CD4-positive, alpha-beta T cell treated with Interleukin-17A for 4 hours (primary cell): Measurements from ENCODE around the gene KCNJ16.

Experiments
- DNase-seq: peaks from one replicate; pipeline ENCODE4 v3.0.0-alpha.2; 2020; ENCODE audit warnings: mixed read lengths

Gene KCNJ16

DNA sequence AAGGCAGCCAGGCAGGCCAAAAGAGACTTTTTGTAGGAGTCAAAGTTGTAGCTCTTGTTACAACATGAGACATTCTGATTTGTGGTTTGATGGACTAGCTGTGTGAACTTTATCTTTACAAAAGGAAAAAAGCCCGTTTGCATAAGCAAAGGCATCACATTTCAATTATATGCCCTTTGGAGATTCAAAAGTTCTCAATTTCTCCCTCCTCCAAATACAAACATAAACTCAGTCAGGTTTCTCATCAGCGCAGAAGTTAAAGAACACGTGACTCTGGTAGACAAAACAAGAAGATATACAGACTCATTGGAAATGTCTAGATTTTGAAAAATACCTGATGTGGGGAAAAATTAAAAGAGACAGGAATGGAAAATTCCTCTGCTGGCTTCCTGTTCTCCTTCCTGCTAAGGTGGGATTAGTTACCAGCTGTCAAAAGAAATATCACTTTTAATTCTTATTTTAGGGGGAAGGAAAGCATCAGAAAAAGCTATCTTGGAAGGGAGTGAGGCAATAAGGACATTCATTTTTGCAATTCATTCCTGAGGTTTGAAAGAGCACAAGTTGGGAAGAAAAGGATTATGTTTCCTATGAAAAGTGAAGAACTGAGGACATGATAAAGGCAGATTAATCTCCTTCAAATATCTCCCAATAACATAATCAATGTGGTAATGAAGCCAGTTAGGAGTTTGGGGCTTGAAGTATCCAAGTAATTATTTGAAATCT is 4.6 kb upstream of the KCNJ16 start:
- DNase-seq = no peak

DNA sequence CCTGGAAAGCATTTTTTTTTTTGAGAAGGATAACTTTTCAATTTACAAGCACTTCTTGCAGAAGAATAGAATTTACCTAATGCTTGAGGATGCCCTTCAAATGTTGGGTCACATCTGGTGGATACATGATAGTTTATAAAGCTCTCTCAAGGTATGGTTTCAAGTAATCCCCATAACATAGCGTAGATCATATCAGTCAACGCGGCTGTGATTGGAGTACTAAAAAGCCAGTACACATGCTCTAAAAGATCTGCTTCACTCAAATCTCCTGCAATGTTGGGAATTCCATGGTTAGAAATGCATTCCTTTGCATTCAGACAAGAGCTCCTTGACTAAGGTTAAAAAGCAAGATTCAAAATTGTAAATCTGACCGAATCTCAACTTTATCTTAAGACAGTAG is 3.9 kb upstream of the KCNJ16 start:
- no peak for DNase-seq

DNA sequence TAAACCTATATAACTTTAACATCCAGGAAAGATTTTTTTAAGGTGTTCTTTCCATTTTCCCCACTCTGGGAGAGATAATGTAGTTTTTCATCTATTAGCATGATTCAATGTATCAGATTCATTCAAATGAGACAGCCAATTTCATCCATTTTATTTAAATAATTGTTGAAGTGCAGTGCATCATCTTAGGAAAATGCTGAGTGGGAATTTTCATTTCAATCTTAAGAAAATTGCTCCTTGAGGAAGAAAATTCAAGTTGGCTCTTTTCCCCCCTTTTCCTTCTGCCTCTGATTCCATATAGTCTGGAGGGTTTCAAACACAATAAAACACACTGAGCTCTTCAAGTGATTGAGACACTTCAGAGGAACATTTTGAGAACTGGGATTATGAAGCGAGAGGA is 3.4 kb upstream of the KCNJ16 start:
- no peak for DNase-seq

DNA sequence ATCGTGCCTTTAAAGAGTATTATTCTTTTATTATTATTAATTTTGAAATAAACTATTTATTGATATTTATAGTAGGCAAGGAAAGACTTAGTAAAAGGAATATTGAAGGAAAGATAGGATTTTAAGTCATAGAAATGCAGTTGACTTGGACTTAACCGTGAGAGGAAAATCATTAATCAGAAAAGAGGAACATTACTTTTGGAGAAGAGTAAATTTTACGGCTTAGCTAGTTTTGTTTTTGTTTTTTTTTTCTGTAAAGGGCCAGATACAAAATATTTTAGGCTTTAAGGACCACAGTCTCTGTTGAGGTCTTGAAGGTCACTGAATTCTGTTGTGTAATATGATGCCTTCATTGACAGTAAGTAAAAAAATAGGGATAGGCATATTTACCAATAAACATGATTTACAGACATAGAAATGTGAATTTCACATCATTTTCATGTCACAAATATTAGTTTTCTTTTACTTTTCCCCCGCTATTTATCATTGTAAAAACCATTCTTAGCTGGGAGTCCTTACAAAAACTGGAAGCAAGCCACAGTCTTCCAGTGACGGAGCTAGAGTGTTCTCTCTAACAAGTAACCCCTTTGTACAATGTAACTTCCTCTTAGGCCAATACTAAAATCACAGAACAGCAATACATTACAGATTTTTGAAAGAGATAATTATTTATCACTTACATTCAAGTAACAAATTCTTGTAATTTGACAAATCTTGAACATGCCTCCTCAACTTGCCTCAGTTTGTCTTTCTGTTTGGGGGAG is 2.3 kb upstream of the KCNJ16 start:
- DNase-seq = no peak

DNA sequence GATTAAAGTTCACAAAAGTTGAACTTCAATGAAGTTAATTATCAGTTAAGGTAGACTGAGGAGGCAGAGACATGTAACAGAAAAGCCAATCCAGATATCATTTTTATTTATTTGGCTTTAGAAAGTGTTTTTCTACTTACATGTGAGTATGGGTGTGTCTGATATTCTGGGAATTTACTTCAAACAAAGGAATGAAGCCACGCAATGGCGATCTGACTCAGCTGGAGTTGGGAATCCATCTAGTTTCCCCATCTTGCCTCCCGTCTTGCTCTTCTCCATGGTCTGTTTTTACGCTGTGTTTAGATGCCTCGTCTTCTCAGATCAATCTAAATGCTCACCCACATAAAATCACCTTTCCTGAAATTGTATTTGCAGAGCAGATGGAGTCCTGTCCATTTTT is 1.7 kb upstream of the KCNJ16 start:
- no peak for DNase-seq

DNA sequence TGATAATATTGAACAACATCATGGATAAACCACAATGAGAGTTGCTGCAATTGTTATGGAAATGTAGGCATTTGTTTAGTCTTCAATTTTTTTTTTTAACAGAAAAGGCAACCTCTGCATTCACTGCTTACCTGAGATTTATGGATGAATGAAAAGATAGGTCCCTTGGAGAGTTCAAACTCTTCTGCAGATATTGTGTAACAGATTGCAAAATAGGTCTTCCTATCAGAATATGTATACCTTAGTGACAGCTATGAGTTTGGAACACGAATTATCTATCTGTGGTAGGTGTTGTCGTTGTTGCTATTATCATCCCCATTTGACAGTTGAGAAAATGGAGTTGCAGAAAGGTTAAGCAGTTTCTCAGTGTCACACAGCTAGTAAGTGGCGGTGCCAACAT is 1.2 kb upstream of the KCNJ16 start:
- no peak for DNase-seq

DNA sequence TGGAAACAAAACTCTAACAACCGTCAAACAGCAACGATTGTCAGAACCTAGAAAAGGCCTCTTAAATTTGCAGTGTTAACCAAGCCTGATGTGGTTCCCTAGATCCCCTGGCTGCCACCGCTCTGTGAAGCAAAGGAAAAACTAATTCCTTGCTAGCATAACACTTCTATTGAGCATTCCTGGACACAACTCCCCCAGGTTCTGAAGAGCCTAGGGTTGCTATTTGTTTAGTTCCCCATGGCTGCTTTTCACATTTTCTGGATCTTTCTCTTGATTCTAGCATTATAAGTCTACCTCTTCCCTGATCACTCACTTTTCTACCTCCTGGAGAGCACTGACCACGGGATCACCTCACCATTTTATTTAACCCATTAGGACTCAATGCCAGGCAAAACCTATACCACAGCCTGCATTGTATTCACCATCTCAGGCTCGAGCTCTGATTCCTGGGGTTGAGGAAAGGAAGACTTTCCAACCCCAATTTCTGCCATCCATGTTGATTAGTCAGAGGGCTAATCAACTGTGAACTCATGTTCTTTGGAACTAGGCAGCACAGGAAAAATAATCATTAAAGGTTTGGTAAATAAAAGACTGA is 692 bp upstream of the KCNJ16 start:
- no peak for DNase-seq

DNA sequence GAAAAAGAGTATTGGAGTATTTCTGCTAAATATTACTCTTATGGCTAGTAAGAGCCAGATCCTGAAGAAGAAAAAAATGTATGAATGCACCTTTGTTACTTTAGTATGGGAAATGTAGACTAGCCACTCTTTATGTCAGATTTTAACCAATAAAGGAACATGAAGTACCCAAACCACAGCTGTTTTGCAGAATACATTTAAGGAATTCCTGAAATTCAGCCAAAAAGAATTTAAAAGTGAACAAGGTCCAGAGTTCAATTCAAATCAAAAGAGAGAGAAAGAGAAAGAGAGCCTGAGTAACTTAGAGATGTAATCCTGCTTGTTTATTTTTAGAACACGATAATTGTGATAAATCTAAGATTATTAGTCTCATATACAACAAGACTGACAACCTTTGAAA is 1.2 kb downstream of the KCNJ16 start:
- no peak for DNase-seq

DNA sequence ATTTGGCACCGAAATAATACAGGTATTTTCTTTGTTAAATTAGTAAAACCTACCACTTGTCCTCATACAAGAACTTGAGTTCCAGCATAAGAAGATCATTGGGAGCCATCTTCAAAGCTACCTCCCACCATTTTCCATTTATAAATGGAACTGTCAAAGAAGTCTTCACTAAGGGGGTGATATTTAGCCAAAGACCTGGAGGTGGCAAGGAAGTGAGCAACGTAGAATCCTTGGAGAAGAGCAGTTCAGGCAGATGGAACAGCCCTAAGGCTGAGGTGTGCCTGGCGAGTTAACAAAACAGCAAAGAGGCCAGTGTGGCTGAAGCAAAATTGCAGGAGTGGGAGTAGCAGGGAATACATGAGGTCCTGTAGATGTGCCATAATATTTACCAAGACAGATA is 1.8 kb downstream of the KCNJ16 start:
- no peak for DNase-seq

DNA sequence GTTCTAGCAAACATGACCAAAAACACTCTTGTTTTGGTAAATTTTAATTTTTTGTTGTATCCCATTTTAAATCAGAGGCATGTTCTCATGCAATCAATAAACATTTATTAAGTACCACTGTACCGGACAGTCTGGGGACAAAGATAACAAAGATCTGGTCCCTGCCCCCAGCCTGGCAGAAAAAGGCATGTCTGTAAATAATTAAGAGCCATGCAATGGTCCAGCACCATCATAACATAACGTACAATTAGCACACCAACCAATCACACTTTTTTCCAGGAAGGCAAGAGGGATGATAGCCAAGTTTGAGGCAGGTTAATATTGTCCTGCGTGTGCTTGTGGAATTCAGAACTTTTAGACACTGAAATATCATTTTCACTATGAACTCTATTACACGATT is 3.5 kb downstream of the KCNJ16 start:
- no peak for DNase-seq

DNA sequence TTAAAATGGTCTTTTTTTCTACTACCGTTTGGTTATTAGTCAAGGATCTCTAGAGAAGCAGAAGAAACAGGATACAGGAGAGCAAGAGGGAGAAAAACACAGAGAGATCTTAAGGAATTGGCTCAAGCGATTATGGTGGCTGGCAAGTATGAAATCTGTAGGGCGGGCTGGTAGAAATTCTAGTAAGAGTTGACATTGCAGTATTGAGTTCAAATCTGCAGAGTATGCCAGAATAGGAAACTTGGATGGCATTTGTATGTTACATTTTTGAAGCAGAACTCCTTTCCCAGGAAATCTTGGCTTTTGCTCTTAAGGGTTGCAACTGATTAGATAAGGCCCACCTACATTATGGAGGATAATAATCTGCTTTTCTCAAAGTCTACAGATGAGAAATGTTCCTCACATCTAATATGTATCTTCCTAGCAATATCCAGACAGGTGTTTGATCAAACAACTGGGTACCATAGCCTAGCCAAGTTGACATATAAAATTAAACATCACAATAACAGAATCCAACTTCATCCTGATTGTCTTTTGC is 4.0 kb downstream of the KCNJ16 start:
- DNase-seq = no peak

DNA sequence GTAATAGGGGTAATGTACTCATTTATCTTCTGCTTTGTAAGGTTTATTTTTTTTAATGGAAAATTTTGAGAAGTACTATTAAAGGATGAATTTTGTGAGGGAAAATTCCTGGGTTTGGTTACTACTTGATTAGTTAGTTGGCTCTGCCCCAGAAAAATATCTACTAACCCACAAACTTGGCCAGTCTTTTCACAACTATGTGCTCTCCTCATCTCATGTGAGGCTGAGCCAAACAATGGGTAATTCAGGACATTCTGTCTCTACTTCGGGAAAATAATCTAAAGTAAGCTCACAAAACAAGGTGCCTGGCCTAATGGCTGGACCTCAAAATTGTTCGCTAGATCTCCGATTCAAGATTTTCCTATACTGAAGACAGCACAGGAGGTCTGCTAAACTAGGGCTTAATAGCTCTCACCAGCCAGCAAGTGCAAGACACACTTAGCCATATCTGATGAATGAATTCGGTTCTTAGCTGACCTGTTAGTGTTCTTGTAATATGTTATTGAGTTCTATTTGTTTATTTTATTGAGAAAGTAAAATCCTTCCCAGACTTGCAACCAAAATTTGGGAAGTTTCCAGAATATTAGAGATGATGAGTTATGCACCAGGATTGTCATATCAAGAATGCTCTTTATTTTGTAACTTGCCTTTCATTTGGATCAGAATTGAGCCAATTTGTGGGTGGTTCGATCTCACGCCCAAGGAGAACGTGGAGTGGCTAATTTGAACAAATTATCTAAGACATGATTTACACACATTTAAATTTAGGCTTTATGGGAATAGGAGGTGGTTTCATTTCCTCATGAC is 5.7 kb downstream of the KCNJ16 start:
- DNase-seq = no peak

DNA sequence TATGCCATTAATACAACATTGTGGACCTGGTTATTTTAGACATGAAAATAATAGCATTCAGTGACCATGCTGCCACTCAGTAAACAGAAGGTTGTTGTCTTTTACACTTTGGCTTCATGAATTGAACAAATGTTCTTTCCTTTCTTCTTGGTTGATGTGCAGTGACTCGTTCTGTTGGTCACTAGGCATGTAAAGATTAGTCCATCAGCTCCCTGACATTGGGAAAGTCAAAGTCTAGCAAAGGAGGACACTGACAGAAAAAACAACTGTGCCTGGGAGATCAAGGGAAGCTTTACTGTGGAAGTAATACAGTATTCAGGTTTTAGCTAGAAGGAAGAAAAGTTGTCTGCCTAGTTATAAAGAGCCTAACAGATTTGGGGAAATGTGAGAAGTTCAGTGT is 6.9 kb downstream of the KCNJ16 start:
- no peak for DNase-seq

DNA sequence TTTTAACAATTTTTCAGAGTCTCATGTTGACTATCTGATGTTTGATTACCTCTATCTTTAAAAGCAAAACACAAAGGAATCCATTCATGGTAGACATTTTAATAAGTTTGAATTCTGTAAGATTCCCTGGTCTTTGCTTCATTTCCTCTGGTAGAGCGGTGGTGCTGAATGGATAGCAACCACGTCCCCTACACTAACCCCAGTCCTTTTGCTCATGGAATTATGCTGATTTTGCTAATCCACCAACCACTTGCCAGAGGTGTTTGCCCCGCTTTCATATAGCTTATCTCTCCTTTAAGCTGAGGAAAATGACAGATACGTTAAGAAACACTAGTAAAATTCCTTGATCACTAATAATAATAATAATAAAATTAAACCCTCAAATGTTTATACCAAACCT is 9.5 kb downstream of the KCNJ16 start:
- DNase-seq = no peak

DNA sequence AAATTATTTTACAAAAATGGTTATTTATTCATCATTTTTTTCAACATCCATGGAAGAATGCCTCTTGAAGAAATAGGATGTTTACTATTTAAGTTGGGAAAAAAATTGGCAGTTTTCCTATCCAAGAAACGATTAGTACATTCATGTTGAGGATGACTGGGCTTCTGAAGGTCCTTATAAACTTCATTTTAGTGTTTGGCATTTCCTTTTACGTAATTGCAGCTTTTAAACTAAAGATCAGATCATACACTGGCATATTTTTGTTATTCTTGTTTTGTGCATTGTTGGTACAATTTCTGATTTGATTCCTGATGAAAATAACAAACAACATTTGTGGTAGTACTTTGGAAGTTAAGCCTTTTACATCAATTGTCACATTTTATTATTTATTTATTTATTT is 11.5 kb downstream of the KCNJ16 start:
- DNase-seq = no peak

DNA sequence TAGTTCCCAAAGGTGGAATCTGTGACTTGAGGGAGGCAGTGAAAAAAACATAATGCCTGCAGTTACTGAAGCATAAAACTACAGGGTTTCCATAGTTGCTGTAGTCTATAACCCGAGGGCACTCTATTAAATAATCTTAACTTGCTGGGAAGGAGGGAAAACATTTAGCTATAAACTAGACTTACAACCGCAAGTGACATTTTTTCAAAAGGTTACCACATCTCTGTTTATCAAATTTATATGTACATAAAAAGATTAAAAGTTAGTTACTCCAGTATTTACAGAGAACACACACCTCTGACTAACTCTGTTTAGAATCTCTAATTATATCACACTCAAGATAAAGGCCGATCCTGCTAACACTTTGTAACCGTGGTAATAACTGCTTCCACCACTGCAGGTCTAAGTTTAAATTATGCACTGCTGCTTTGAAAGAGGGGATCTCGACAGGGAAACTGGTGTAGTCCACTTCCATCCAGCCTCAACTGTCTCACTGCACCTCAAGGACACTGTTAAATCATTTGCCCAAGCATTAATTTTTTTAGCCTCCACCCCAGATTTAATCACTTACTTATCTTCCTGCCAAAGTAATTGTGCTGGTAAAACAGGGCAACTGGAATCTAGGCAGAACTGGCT is 14.6 kb downstream of the KCNJ16 start:
- no peak for DNase-seq

DNA sequence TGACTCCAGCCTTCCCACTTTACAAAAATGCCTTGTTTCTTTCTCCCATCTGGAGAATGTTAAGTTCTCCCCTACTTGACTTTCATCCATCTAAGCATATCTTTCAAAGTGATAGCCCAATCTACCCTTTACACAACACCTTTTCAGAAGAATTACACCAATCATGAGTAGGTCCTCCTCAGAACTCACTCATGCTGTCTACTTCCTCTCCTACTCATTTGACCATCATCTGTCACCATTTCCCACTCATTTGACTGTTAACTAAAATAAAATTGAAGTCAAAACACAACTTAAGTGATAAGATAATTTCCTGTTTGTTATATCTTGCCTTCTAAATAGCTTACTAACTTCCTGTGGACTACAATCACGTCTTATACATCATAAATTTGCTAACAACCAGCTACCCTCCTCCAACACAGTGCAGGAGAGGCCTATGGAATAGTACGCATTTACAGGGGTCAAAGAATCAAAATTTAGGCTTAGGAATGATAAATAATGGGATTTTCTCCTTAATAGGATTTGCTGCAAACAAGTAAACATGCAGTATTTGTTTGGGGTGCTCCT is 16.1 kb downstream of the KCNJ16 start:
- no peak for DNase-seq

DNA sequence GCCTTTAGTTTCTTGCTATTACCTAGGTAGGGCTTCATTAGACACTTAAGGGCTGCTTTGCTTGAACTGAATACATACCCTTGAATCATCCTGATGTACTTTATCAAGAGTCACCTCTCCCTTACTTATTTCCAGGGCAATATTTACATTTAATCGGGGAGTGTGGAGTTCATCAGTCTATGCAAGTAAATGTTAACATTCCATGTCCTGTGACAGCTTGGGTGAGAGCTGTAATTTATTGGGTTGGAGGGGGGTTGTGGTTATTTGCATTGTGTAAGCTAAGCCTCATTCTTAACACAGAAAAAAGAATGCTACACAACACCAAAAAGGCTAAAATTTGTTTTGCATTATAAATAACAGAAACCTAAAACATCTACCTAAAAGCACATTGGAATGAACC is 16.7 kb downstream of the KCNJ16 start:
- DNase-seq = no peak

DNA sequence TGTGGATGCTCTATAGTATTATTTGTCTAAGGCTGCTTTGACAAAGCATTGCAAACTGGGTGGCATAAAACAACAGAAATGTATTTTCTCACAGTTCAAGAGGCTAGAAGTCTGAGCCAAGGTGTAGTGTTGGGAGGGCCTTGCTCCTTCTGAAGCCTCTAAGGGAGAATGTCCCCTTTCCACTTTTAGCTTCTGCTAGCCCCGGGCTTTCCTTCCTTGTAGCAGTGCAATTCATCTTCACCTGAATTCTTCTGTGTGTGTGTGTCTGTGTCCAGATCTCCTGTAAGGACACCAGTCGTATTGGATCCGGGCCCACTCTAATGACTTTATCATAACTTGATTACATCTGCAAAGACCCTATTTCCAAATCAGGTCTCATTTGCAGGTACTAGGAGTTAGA is 18.1 kb downstream of the KCNJ16 start:
- no peak for DNase-seq

DNA sequence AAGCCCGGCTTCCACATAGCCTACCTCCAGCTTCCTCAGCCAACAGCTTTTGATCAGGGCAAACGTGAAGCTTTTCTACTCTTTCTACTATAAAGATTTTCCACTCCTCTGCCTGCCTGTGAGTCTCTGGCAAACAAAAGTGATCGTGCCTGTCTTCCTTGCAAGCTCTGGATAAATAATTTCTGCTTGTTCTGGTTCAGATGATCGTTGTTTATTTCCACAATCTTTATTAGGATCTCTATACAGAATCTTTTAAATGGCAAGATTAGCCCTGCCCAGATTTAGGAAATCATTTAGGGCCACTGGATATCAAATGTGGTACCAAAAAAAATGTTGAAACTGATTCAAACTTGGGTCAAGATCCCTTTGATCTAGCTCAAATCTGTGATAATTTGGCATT is 20.4 kb downstream of the KCNJ16 start:
- DNase-seq = no peak

DNA sequence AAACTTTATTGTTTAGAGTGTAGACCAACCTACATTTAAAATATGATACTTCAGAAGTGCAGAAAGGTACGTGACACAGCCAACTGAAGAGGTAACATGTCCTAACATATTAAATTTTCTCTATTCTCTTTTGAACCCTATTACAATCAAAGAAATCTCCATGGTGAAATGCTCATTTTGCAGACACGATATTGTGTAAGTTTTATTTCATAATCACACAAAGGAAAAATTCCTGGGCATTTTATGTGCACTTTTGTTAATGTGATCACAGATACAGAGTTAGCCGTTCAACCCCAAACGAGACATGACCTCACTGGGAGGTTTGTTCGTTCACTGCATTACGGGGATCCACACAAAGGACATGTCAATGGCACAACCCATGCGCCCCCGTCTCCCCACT is 21.8 kb downstream of the KCNJ16 start:
- no peak for DNase-seq

DNA sequence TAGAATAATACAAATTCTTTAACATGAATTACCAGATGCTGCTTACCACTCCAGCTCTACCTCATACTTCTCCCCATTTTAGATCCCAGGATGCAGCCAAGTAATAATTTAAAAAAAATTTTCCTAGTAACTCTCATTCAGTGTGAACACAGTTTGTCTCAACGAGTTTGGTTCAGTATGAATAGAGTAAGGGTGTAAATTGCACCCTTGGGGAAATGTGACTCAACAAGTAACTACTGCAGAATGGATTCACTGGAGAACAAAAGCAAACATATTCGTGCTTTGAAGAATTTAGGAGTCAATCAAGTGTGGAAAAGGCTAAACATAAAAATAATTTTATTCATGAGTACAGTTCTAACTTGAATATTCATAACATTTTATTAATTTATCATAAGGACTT is 23.0 kb downstream of the KCNJ16 start:
- no peak for DNase-seq
